NOMO-1 treated with DMSO at 0.1 percent for 48 hours (cell line): ENCODE data around the gene PWWP2B.
A peak's percentile ranks its signal among the peaks of the same experiment; 100 is the strongest.

ENCODE experiments used
- DNase-seq: peaks from one replicate; lab custom pipeline; 2025; ENCODE audit not compliant: unreplicated experiment; lab: John Stamatoyannopoulos, UW

The PWWP2B gene

GRCh38 chr10:132363376-132363775 is 33.6 kb upstream of the PWWP2B start:
- DNase-seq, result no peak

GRCh38 chr10:132363921-132364593 is 32.9 kb upstream of the PWWP2B start:
- DNase-seq, result no peak

- DNase-seq, result no peak
Measured at GRCh38 chr10:132364594-132364970, 32.4 kb upstream of the PWWP2B start.

- DNase-seq, result no peak
Measured at GRCh38 chr10:132365102-132365501, 31.9 kb upstream of the PWWP2B start.

- no peak for DNase-seq
Measured at GRCh38 chr10:132366006-132366405, 31.0 kb upstream of the PWWP2B start.

- DNase-seq, result no peak
Measured at GRCh38 chr10:132366499-132366898, 30.5 kb upstream of the PWWP2B start.

GRCh38 chr10:132368391-132368790 is 28.6 kb upstream of the PWWP2B start:
- no peak for DNase-seq

GRCh38 chr10:132368881-132369635 is 27.9 kb upstream of the PWWP2B start:
- no peak for DNase-seq

GRCh38 chr10:132369636-132370185 is 27.3 kb upstream of the PWWP2B start:
- DNase-seq, result no peak

- DNase-seq, result no peak
Measured at GRCh38 chr10:132370426-132371340, 26.3 kb upstream of the PWWP2B start.

- no peak for DNase-seq
Measured at GRCh38 chr10:132371641-132372081, 25.3 kb upstream of the PWWP2B start.

GRCh38 chr10:132372516-132373095 is 24.4 kb upstream of the PWWP2B start:
- DNase-seq, result no peak

- no peak for DNase-seq
Measured at GRCh38 chr10:132373241-132373955, 23.6 kb upstream of the PWWP2B start.

GRCh38 chr10:132374176-132374575 is 22.8 kb upstream of the PWWP2B start:
- no peak for DNase-seq

GRCh38 chr10:132374612-132375011 is 22.4 kb upstream of the PWWP2B start:
- DNase-seq, result no peak

- DNase-seq, result no peak
Measured at GRCh38 chr10:132375116-132375794, 21.7 kb upstream of the PWWP2B start.

- DNase-seq, result peak; percentile 72
Measured at GRCh38 chr10:132375795-132376297, 21.2 kb upstream of the PWWP2B start.

GRCh38 chr10:132376394-132376851 is 20.6 kb upstream of the PWWP2B start:
- no peak for DNase-seq

- DNase-seq, result no peak
Measured at GRCh38 chr10:132377326-132377725, 19.7 kb upstream of the PWWP2B start.
